Measurements from ENCODE around the gene ANKRD6. TPM values are rescaled to one million over a fixed set of nuclear protein-coding genes. Genes with fewer than 3 reads are reported as not detected.
A peak's percentile ranks its signal among the peaks of the same experiment; 100 is the strongest.

The ANKRD6 gene
- total RNA-seq, 1 donor from 2014 or later, result 7.1 TPM

DNA sequence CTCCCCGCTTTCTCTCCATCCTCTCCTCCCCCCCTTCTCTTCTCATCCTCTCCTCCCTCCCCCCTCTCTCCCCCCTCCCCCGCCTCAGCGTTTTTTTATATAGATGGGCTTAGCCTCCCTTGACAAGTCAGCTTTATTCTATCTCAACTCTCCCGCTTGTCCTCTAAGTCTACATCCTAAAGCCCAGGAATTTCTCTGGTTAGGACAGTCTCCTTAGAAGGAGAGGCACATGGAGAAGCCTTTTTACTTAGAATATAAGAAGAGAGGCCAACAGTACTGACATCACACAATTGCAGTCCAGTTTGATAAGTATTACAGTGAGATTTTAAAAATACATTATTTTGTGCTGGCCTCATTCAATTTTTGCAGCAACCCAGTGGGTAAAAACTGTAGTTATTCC lies 122.1 kb downstream of the ANKRD6 start:
- ATAC-seq (no peak), DNase-seq (ENCODE audit: low spot score) (no peak)

GRCh38 chr6:89555806-89556205 lies 122.9 kb downstream of the ANKRD6 start:
- DNase-seq (ENCODE audit: low spot score) (no peak), ATAC-seq (no peak)

GRCh38 chr6:89559487-89559886 lies 126.5 kb downstream of the ANKRD6 start:
- ATAC-seq (no peak), DNase-seq (ENCODE audit: low spot score) (no peak)

- DNase-seq (ENCODE audit: low spot score), result no peak
- no peak for ATAC-seq
These were observed 129.4 kb downstream of the ANKRD6 start for GRCh38 chr6:89562093-89562973.

DNA sequence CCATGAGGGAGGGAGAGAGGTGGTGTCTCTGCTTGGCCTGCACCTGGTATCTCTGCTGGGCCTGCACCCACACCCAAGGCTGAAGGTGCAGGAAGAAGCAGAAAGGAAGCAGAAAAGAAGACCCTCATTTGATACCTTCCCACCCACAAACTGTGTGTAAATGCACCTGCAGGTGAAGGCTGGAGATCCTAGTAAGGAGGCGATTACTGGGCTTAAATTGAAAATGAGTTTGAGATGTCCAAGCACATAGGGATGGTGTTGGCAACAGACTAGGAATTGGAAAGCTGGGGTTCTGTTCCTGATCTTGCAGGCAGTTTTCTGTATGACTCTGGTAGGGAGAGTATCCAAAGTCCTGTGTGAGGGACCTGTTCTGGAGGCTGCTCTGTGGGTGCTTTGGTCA lies 130.9 kb downstream of the ANKRD6 start:
- DNase-seq (ENCODE audit: low spot score) (no peak), ATAC-seq (no peak)

DNA sequence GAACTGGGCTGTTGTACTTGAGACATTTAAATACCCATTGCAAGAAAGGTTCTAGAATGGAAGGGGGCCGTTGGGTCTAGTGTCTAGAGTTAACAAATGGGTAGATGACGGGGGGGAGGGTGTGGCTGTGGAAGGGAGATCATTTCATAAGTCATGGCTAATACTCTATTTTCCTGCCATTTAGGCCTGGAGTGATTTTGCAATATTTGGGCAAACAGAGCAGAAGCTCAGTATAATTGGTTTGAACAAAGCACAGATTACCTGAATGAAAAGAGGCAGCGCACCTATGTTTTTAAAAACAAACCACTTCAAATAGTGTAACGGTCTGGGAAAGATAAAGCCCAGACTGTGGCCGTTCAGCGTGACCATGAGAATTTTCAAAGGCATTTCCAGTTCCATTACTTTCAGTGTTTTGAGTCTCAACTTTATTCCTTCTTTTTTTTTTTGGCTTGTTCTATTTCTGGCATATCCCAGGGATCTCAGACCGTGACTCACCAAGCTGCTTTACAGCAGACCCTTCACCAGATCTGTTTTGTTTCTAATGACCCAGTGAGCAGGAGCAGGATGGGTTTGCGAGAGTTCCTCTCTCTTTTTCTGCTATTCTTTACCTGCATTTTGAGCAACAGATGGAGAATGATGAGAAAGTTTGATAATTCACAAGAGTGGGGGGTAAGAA lies 131.9 kb downstream of the ANKRD6 start:
- ATAC-seq (peak; percentile 67), DNase-seq (ENCODE audit: low spot score) (no peak)

GRCh38 chr6:89566008-89566800 lies 133.3 kb downstream of the ANKRD6 start:
- DNase-seq (ENCODE audit: low spot score) (no peak), ATAC-seq (no peak)

- no peak for ATAC-seq
These were observed 134.1 kb downstream of the ANKRD6 start for GRCh38 chr6:89566930-89567629.

GRCh38 chr6:89567630-89568390 lies 134.9 kb downstream of the ANKRD6 start:
- ATAC-seq (peak; percentile 89), DNase-seq (ENCODE audit: low spot score) (peak; percentile 66)

More at GRCh38 chr6:89566930-89567629, 134.1 kb downstream of the ANKRD6 start:
- DNase-seq (ENCODE audit: low spot score), result no peak

DNA sequence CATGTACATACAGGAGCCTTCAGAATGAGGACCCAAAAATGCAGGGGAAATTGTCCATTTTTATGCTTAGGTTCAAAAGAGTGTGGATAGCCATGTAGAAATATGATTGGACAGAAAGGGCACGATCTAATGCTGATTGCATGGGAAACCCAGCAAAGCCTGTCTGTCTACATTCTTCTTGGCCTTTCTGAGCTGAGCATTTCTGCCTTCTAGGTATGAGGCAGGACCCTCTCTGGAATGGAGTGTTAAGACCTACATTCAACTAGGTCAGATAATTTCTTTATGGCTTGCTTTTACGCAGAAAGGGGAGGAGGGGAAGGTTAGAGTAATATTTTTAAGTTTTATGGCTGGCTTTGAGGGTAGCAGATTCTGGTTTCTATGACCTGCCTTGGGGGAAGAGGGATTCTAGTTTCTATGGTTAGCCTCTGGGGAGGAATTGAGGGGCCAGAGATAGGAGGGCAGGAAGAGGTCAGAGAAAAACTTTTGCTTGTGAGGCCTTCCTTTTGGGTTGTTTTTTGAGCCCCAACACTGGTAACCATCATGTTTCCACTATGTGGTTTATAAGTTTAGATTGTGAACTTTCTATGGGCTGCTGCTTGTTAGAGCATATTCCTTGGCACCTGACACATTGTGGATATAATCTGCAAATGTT lies 142.1 kb downstream of the ANKRD6 start:
- no peak for ATAC-seq
- DNase-seq (ENCODE audit: low spot score), result no peak

- DNase-seq (ENCODE audit: low spot score), result no peak
- no peak for ATAC-seq
These were observed 142.6 kb downstream of the ANKRD6 start for GRCh38 chr6:89575562-89575960.

DNA sequence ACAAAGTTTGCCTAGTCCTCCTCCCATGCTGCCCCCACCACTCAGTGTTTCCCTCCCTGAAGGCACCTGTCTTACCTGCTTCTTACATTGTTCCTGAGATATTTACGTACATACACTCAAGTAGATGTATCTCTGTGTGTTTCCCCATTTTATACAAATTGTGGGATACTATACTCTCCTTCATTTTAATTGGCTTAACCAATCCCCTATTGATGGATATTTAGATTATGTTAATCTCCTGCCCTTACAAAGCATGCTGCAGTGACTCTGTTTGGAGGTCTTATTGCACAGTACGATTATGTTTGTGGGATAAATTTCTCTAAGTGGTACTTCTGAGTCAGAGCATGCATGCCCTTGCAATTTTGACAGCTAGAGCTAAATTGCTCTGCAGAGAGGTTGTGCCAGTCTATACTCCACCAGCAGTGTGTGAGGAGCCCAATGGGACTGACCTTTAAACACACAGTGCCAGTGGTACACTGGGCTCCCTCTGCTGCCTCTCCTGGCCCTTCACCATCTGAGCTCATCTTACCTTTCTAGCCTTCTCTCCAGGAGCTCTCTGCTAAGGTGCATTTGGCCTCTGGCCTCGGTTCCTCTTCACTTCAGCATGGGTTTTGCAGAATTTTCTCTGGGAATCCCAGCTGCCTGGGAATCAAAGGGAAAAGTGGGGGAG lies 148.2 kb downstream of the ANKRD6 start:
- DNase-seq (ENCODE audit: low spot score) (no peak), ATAC-seq (peak; percentile 54)

GRCh38 chr6:89581689-89582088 lies 148.7 kb downstream of the ANKRD6 start:
- ATAC-seq (no peak), DNase-seq (ENCODE audit: low spot score) (no peak)

- DNase-seq (ENCODE audit: low spot score), result no peak
- no peak for ATAC-seq
These were observed 149.8 kb downstream of the ANKRD6 start for GRCh38 chr6:89582669-89583325.

DNA sequence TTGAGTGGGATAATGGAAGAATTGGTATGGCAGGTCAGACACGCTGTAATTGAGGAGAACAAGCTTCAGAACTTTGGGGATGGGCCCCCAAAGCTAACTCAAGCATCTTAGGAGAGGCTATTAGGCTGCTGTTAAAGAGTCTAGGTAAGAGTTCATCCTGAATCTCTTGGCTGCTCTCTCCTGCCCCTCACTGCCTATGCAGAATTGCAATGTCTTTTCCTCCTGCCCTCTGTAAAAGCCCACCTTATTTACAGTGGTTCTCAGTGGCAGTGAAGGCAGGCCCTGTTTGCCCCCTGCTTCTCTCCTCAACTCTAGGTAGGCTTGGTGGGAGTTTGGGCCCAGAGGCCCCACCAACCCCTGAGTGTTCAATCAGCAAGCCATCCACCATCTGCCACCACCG lies 150.6 kb downstream of the ANKRD6 start:
- DNase-seq (ENCODE audit: low spot score), result no peak
- no peak for ATAC-seq

- ATAC-seq (no peak), DNase-seq (ENCODE audit: low spot score) (no peak)
These were observed 151.6 kb downstream of the ANKRD6 start for GRCh38 chr6:89584539-89584938.

DNA sequence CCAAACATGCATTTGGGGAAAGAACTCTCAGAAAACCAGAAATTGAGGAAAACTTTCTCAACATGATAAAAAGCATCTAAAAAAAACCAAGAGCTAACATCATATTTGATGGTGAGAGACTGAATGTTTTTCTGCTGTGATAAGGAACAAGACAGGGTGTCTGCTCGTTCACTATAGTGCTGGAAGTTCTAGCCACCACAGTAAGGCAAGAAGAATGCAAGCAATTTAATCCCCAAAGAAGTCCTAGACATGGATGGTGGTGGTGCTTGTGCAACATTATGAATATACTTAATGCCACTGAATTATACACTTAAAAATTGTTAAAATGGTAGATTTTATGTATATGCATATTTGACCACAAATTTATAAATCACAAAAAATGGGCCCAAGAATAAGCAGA lies 152.2 kb downstream of the ANKRD6 start:
- DNase-seq (ENCODE audit: low spot score), result no peak
- ATAC-seq, result no peak

DNA sequence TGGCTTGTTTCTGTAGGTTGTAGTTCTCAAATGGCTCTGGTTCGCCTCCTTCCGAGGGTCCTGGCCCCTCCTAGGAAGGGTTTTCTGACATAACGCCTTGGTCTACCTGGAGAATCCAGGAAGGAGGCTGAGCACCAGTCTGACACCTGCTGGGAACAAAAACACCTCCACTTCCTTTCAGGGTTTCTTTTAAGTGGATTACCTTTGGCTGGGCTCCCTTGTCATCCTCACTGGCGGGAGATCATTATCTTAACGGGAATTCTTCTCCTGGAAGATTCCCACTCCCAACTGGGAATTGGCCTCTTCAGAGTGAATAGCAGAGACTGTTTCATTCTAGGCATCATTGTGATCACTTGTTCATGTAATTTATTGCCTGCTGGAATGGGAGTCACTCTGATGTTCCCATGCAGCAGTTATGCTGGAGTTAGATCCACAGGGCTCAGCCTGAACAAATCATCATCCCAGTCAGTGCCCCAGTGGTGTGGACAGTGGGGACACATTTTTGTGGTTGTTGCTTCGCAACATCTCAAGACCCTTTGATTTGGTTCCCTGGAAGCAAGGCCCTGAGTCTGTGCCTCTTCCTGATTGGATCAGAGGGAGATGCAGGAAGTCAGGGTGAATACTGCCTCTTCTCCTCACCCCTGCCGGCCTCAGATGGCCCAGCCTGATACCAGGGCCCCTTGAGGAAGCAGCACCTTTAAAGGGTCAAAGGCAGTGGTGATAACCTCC lies 156.5 kb downstream of the ANKRD6 start:
- no peak for ATAC-seq
- no peak for DNase-seq (ENCODE audit: low spot score)
